Sigmoid colon (tissue), 4 donors: ENCODE data around the gene PLB1.

Experiments
- CTCF ChIP-seq, 4 experiments: fragments of 450-650 bp in 3 of 4; fragments of 200-600 bp in 1 of 4; IDR thresholded peaks; one replicate each; pipeline ENCODE4 v1.5.1; 2016 to 2019; ENCODE audit warnings: antibody characterized with exemption in 4 of 4, mild to moderate bottlenecking in 3 of 4, moderate library complexity in 2 of 4
- EP300 ChIP-seq, 4 donors: sonication (generic); formaldehyde crosslinking; IDR thresholded peaks; one replicate each; pipeline ENCODE4 v1.6.1; 2017; ENCODE audit warnings: antibody characterized with exemption in 4 of 4
- POLR2A ChIP-seq, 2 donors: fragments of 450-650 bp; IDR thresholded peaks; one replicate each; pipeline ENCODE4 v1.6.1; 2016; ENCODE audit warnings: antibody characterized with exemption in 2 of 2, mild to moderate bottlenecking in 2 of 2, moderate library complexity in 2 of 2
- POLR2AphosphoS5 ChIP-seq, 4 donors: sonication (generic); formaldehyde crosslinking; IDR thresholded peaks; one replicate each; pipeline ENCODE4 v1.6.1; 2017; ENCODE audit warnings: antibody characterized with exemption in 4 of 4

GRCh38 chr2:28681158-28681571, 185.3 kb downstream of the PLB1 start:
- TF ChIP-seq CTCF (IDR thresholded peaks at IDR 0.05) (no peak), POLR2A (IDR thresholded peaks at IDR 0.05) (no peak), EP300 (IDR thresholded peaks at IDR 0.05) (no peak), POLR2AphosphoS5 (IDR thresholded peaks at IDR 0.05) (no peak)
